H9 (cell line): ENCODE data around the gene ATG13. TPM values are rescaled to one million over a fixed set of nuclear protein-coding genes. Genes with fewer than 3 reads are reported as not detected.

Experiments
- DNase-seq: peaks from one replicate; pipeline ENCODE4 v3.0.0-alpha.2; 2017
- H2AFZ ChIP-seq: one replicate; pipeline ENCODE4 v1.6.1; 2013; ENCODE audit warnings: mild to moderate bottlenecking, low read length, control low read depth, moderate library complexity
- H2AK5ac ChIP-seq: 2 replicates; pipeline ENCODE4 v1.6.1; 2013; ENCODE audit warnings: low read length, control low read depth, mixed read lengths; ENCODE audit not compliant: insufficient read length
- H2BK120ac ChIP-seq: one replicate; pipeline ENCODE4 v1.6.1; 2013; ENCODE audit warnings: low read depth, mild to moderate bottlenecking, low read length, control low read depth, inconsistent platforms; ENCODE audit not compliant: poor library complexity, severe bottlenecking
- H2BK12ac ChIP-seq: 2 replicates; pipeline ENCODE4 v1.6.1; 2013; ENCODE audit warnings: low read length, control low read depth, mixed read lengths, low read depth; ENCODE audit not compliant: insufficient read length
- H2BK15ac ChIP-seq: 2 replicates; pipeline ENCODE4 v1.6.1; 2013; ENCODE audit warnings: low read depth, low read length, control low read depth
- H2BK20ac ChIP-seq: one replicate; pipeline ENCODE4 v1.6.1; 2013; ENCODE audit warnings: low read depth, mild to moderate bottlenecking, low read length, control low read depth, inconsistent platforms; ENCODE audit not compliant: poor library complexity, severe bottlenecking
- H2BK5ac ChIP-seq: 2 replicates; pipeline ENCODE4 v1.6.1; 2013; ENCODE audit warnings: low read length, control low read depth, mixed read lengths; ENCODE audit not compliant: insufficient read length
- H3K14ac ChIP-seq: 2 replicates; pipeline ENCODE4 v1.6.1; 2013; ENCODE audit warnings: low read length, control low read depth; ENCODE audit not compliant: insufficient read depth
- H3K18ac ChIP-seq: 2 replicates; pipeline ENCODE4 v1.6.1; 2013; ENCODE audit warnings: low read depth, mild to moderate bottlenecking, mixed read lengths, low read length, control low read depth; ENCODE audit not compliant: insufficient read length
- H3K23ac ChIP-seq: 2 replicates; pipeline ENCODE4 v1.6.1; 2013; ENCODE audit warnings: low read length, control low read depth, mixed read lengths, low read depth; ENCODE audit not compliant: insufficient read length
- H3K23me2 ChIP-seq: 2 replicates; pipeline ENCODE4 v1.6.1; 2013; ENCODE audit warnings: low read depth, mild to moderate bottlenecking, mixed read lengths, low read length, control low read depth; ENCODE audit not compliant: insufficient read length, poor library complexity, severe bottlenecking
- H3K27ac ChIP-seq: 2 replicates; pipeline ENCODE4 v1.5.1; 2013; ENCODE audit warnings: low read length, control low read depth, mixed read lengths, low read depth; ENCODE audit not compliant: insufficient read length
- H3K27me3 ChIP-seq: 2 replicates; pipeline ENCODE4 v1.6.1; 2013; ENCODE audit warnings: low read length, control low read depth, inconsistent platforms; ENCODE audit not compliant: insufficient read depth
- H3K4ac ChIP-seq: 2 replicates; pipeline ENCODE4 v1.6.1; 2013; ENCODE audit warnings: low read depth, mild to moderate bottlenecking, control low read depth, inconsistent platforms, low read length, moderate library complexity
- H3K4me1 ChIP-seq: 2 replicates; pipeline ENCODE4 v1.6.1; 2013; ENCODE audit warnings: low read length, control low read depth, inconsistent platforms; ENCODE audit not compliant: insufficient read depth
- H3K4me2 ChIP-seq: 2 replicates; pipeline ENCODE4 v1.6.1; 2013; ENCODE audit warnings: low read length, control low read depth, mixed read lengths; ENCODE audit not compliant: insufficient read length, insufficient read depth
- H3K56ac ChIP-seq: 2 replicates; pipeline ENCODE4 v1.6.1; 2013; ENCODE audit warnings: low read depth, mild to moderate bottlenecking, mixed read lengths, low read length, control low read depth; ENCODE audit not compliant: insufficient read length
- H3K79me1 ChIP-seq: 2 replicates; pipeline ENCODE4 v1.6.1; 2013; ENCODE audit warnings: low read depth, mild to moderate bottlenecking, moderate library complexity, low read length, control low read depth, inconsistent platforms; ENCODE audit not compliant: insufficient read depth, poor library complexity, severe bottlenecking
- H3K79me2 ChIP-seq: 2 replicates; pipeline ENCODE4 v1.6.1; 2013; ENCODE audit warnings: low read length, control low read depth, inconsistent platforms; ENCODE audit not compliant: insufficient read depth
- H3K9ac ChIP-seq: 2 replicates; pipeline ENCODE4 v1.6.1; 2013; ENCODE audit warnings: low read length, control low read depth, mixed read lengths; ENCODE audit not compliant: insufficient read length; ENCODE audit errors: extremely low read depth
- H3K9me3 ChIP-seq: one replicate; pipeline ENCODE4 v1.6.1; 2013; ENCODE audit warnings: low read depth, low read length, inconsistent platforms; ENCODE audit not compliant: control insufficient read depth
- H3T11ph ChIP-seq: one replicate; pipeline ENCODE4 v1.6.1; 2013; ENCODE audit warnings: mild to moderate bottlenecking, low read length, control low read depth, inconsistent platforms
- H4K20me1 ChIP-seq: one replicate; pipeline ENCODE4 v1.6.1; 2013; ENCODE audit not compliant: control insufficient read depth, insufficient read length, insufficient read depth
- H4K5ac ChIP-seq: 2 replicates; pipeline ENCODE4 v1.6.1; 2013; ENCODE audit warnings: low read depth, mild to moderate bottlenecking, mixed read lengths, low read length, control low read depth; ENCODE audit not compliant: insufficient read length
- H4K8ac ChIP-seq: replicated peaks from 2 replicates; pipeline ENCODE4 v1.6.1; 2013; ENCODE audit warnings: low read length, control low read depth, mixed read lengths, low read depth; ENCODE audit not compliant: insufficient read length
- H4K91ac ChIP-seq: 2 replicates; pipeline ENCODE4 v1.6.1; 2013; ENCODE audit warnings: low read depth, mild to moderate bottlenecking, moderate library complexity, mixed read lengths, low read length, control low read depth; ENCODE audit not compliant: insufficient read length
- H3K27ac Mint-ChIP-seq, 3 experiments: 2 replicates in 2 of 3; 3 replicates in 1 of 3; pipeline ENCODE4 v1.8.0; 2020 to 2021; ENCODE audit warnings: mixed read lengths in 3 of 3, mild to moderate bottlenecking in 1 of 3, moderate library complexity in 1 of 3
- H3K27me3 Mint-ChIP-seq: 2 replicates; pipeline ENCODE4 v1.8.0; 2021; ENCODE audit warnings: low read depth, mild to moderate bottlenecking, moderate library complexity, mixed read lengths
- H3K36me3 Mint-ChIP-seq, 3 experiments: 2 replicates in 2 of 3; 3 replicates in 1 of 3; pipeline ENCODE4 v1.8.0; 2020 to 2021; ENCODE audit warnings: low read depth in 3 of 3, mixed read lengths in 3 of 3; ENCODE audit not compliant: insufficient read depth in 1 of 3
- H3K4me1 Mint-ChIP-seq, 2 experiments: 2 replicates each; pipeline ENCODE4 v1.8.0; 2020; ENCODE audit warnings: mixed read lengths in 2 of 2
- H3K4me3 Mint-ChIP-seq, 2 experiments: 2 replicates in 1 of 2; 3 replicates in 1 of 2; pipeline ENCODE4 v1.8.0; 2020 to 2021; ENCODE audit warnings: mild to moderate bottlenecking in 2 of 2, mixed read lengths in 2 of 2, moderate library complexity in 1 of 2
- H3K9me3 Mint-ChIP-seq, 2 experiments: 2 replicates in 1 of 2; 3 replicates in 1 of 2; pipeline ENCODE4 v1.8.0; 2020; ENCODE audit warnings: mild to moderate bottlenecking in 2 of 2, mixed read lengths in 2 of 2, moderate library complexity in 1 of 2
- CTCF ChIP-seq: fragments of 200-600 bp; sonication (generic); conservative IDR thresholded peaks from 3 replicates; pipeline ENCODE4 v1.8.0; 2021; ENCODE audit warnings: antibody characterized with exemption, mild to moderate bottlenecking
- WGBS: extraction: QIAGEN DNeasy Blood & Tissue Kit; methylation state at CpG from one replicate; pipeline ENCODE4 v1.1.7; 2013; ENCODE audit warnings: missing lambda C conversion rate, low lambda C conversion rate, mixed read lengths; ENCODE audit not compliant: insufficient read length; ENCODE audit errors: extremely low coverage; 5-methylcytosine and 5-hydroxymethylcytosine counted together
- total RNA-seq: library from RNA; stranded (reverse); gene quantifications from 2 replicates; pipeline ENCODE4 v1.2.1, GENCODE V29; 2021

The ATG13 gene
- total RNA-seq, 1 experiment from 2014 or later: 79.1 TPM

- no peak for DNase-seq
- no peak overlapping the region for H4K91ac ChIP-seq
- no peak overlapping the region for H2BK12ac ChIP-seq
- no peaks in the 10 kb centered on the region for H3K27me3 ChIP-seq
- H3K27ac Mint-ChIP-seq: no peak overlapping the region
- H3K79me1 ChIP-seq: no peaks in the 10 kb centered on the region
- H3K4me1 ChIP-seq: no peaks in the 10 kb centered on the region
- H2BK20ac ChIP-seq: no peak overlapping the region
- no peaks in the 10 kb centered on the region for H3K9me3 Mint-ChIP-seq
- H2BK5ac ChIP-seq: no peak overlapping the region
- no peak overlapping the region for H3K4ac ChIP-seq
- H3K27me3 Mint-ChIP-seq: no peaks in the 10 kb centered on the region
- no peak overlapping the region for H3K9ac ChIP-seq
- H3K36me3 Mint-ChIP-seq: peaks cover 0 to 13% (median 0%) of the 10 kb centered on the region in 3 experiments; a peak in 3 of 7 replicates
- no peaks in the 10 kb centered on the region for H3K79me2 ChIP-seq
- H2AK5ac ChIP-seq: no peak overlapping the region
- H3K18ac ChIP-seq: no peak overlapping the region
- TF ChIP-seq CTCF: no peak
- no CpG with 5 or more reads among the region's 5 CpGs for WGBS
- no peak overlapping the region for H3K27ac ChIP-seq
- no peak overlapping the region for H3T11ph ChIP-seq
- no peak overlapping the region for H3K14ac ChIP-seq
- no peaks in the 10 kb centered on the region for H3K23me2 ChIP-seq
- no peak overlapping the region for H3K4me2 ChIP-seq
- no peak overlapping the region for H3K4me3 Mint-ChIP-seq
- no peak overlapping the region for H3K56ac ChIP-seq
- H3K23ac ChIP-seq: no peak overlapping the region
- H4K20me1 ChIP-seq: no peaks in the 10 kb centered on the region
- no peak overlapping the region for H4K8ac ChIP-seq
- H3K4me1 Mint-ChIP-seq: no peaks in the 10 kb centered on the region
- H2BK15ac ChIP-seq: no peak overlapping the region
- H2BK120ac ChIP-seq: no peak overlapping the region
- no peak overlapping the region for H2AFZ ChIP-seq
- H4K5ac ChIP-seq: no peak overlapping the region
- H3K9me3 ChIP-seq: no peaks in the 10 kb centered on the region
Measured at GRCh38 chr11:46711303-46711702, 94.0 kb downstream of the ATG13 start.
